Measurements from ENCODE around the gene MPV17L2.
A peak's percentile ranks its signal among the peaks of the same experiment; 100 is the strongest.
"Not testable (repeated sequence)": the region's sequence is repeated elsewhere in the genome, so short reads cannot be mapped to it uniquely, and the experiment has no call there.

Gene MPV17L2

DNA sequence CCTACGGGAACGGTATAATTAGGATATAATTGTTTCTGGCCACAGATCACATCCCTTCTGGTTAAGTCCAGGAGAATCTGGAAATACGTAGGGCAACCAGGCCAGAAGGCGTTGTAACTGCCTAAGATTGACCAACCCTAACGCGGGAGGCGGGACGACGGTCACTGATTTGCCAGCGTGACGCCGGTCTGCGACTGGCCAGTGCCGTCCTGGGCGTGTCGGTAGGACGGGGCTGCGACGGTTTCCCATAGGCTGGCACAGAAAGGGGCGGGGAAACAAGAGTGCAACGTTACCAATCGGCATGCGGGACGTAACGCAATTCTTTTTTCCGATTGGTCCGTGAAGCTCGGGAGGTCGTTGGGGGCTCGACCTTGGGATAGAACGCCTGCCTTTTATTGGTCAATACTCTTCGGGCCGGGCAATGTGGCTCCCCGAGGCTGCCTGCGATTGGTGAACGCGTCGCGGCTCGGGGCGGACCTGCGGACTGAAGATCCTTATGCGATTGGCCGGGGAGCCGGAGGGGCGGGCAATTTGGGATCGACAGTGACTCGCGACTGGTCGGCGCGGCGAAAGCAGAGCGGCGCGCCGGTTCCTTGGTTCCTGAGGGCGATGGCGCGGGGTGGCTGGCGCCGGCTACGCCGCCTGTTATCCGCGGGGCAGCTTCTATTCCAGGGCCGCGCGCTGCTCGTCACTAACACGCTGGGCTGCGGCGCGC is at the start of gene MPV17L2:
TSS of gene MPV17L2 (plus strand) at position 546 of the 715 bp plus-strand sequence. CDS start at position 610, 64 bp downstream.
- peak; percentile 97 for DNase-seq

DNA sequence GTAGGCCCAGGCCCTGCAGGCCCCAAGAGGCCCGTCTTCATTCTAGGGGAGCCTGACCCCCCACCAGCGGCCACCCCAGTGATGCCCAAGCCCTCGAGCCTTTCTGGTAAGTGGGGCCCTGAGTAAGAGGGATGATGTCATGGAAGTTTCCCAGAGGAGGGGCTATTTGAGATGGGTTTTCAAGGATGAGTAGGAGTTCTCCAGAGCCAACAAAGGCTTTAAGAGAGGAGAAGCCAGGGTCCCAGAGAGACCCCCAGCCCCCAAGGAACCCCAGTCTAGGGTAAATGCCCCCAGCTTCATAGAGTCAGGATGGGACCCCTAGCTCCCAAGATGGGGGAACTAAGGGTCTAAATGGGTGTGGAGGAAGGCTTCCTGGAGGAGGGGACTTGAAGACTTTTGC is 49.1 kb upstream of the MPV17L2 start:
- DNase-seq, result no peak

DNA sequence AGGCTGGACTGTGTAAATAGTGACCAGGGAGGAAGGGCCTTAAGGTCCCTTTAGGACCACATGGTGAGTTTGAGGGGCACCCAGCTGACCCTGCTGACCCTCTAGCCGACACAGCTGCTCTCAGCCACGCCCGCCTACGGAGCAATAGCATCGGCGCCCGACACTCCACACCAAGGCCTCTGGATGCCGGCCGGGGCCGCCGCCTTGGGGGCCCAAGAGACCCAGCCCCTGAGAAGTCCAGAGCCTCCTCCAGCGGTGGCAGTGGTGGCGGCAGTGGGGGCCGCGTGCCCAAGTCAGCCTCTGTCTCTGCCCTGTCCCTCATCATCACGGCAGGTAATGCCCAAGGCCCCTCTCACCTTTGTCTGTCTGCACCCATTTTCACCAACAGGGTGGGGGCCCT is 48.7 kb upstream of the MPV17L2 start:
- no peak for DNase-seq

DNA sequence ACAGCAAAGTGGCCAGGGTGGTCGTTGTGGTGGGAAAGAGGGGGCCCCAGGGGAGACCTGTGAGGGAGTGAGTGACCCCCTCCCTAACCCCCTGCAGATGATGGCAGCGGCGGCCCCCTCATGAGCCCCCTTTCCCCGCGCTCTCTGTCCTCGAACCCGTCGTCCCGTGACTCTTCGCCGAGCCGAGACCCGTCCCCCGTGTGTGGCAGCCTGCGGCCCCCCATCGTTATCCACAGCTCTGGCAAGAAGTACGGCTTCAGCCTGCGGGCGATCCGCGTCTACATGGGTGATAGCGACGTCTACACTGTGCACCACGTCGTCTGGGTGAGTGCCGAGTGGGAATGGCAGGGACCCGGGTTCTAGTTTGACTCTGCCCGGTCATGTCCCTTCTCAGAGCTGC is 48.1 kb upstream of the MPV17L2 start:
- no peak for DNase-seq

DNA sequence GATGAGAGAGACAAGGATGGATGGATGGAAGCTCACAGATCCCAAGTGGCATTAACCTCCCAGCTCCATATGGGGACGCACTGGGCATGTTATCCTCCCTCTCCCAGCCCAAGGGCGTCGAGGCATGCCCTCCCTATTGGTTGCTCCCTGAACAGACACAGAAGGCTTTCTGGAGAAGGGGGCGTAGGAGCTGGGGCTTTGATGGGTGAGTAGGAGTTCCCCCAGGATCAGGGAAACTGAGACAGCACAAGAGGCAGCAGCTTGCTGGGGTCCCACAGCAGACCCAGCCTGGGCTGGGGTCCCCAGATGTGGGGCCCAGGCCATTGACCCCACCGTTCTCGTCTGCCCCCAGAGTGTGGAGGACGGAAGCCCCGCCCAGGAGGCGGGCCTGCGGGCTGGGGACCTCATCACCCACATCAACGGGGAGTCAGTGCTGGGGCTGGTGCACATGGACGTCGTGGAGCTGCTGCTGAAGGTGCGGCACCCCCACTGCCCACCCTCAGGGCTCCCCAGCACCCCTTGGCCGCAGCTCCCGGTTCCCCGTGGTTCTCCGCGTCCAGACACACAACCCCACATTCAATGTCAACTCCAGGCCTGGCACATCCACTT is 47.5 kb upstream of the MPV17L2 start:
- no peak for DNase-seq

- DNase-seq, result no peak
Measured at GRCh38 chr19:18147396-18147795, 45.6 kb upstream of the MPV17L2 start.

DNA sequence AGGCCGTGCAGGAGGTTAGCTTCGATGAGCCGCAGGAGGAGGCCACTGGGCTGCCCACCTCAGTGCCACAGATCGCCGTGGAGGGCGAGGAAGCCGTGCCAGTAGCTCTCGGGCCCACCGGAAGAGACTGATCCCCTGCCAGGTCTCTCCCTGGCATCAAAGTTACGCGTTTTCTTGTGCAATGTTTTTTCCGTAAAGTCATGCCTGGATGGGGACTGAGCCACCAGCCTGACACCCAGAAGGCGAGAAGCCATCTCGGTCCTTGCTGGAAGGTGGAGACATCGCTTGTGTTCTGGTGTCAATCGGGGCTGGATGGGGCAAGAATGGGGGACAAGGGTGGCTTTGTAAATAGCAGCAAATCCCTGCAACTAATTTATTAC is 43.4 kb upstream of the MPV17L2 start:
- DNase-seq, result no peak

- DNase-seq, result no peak
Measured at GRCh38 chr19:18150776-18151624, 42.0 kb upstream of the MPV17L2 start.

GRCh38 chr19:18152442-18152816 is 40.6 kb upstream of the MPV17L2 start:
- peak; percentile 90 for DNase-seq

DNA sequence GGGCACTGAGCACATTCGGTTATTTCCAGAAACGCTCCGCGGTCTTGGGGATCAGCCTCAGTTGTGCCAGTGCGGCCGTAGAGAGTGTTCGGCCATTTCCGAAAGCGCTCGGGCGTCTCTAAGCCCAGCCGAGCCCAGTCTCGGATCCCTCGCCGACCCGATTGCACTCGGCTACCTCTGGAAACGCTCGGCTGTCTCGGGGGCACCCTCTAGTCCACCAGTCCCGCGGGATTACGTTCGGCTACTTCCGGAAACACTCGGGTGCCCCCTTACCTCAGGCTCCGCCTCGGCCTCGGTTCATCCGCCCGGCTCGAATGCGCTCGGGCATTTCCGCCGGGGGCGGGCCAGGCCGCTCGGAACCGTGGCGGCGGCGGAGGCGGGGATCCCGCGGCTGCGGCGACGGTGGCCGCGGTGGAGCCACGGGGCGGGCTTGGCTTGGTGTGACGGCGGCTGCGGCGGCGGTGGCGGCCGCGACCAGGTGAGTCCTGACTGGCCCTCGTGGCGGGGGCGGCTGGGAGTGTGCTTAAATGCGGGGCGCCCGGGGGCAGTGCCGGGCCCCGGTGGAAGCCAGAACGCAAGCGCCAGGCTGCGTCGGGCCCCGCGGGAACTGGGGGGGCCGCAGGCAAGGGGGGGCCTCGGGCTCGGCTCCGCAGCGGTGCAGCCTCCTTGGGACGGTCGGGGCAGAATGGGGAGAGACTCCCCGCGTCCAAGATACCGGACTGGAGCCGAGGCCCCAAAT is 40.0 kb upstream of the MPV17L2 start, which contains the start of gene PIK3R2:
TSS of gene PIK3R2 (plus strand) at position 347 of the 739 bp plus-strand sequence. CDS start 2,717 bp downstream, outside the sequence.
- peak; percentile 99 for DNase-seq

DNA sequence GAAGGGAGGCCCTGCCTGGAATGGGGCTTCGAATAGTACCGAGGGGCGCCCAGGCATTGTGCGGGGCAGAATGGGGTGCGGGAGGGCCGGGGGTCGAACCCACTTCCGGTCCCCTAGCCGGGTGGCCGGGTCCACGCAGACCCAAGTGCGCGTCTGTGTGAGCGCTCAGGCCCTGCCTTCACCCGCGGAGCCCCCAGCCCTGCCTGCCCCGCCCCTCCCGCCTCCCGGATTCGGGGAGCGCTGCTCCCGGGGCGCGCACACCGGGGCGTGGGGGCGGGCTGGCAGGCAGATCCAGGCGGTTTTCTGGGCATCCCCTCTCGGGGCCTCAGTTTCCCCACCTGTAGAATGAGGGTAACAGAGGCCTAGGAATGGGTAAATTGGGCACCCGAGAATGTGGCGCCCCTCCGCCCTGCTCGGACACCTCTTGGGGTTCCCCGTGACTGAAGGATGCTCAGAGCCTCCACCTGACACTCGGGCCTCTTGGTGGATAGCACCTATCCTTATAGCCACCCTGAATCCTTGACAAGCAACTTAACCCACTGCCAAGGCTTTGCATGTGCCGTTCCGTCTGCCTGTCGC is 39.4 kb upstream of the MPV17L2 start:
- no peak for DNase-seq

- DNase-seq, result no peak
Measured at GRCh38 chr19:18155095-18156087, 37.6 kb upstream of the MPV17L2 start.

- DNase-seq, result no peak
Measured at GRCh38 chr19:18156268-18156667, 36.8 kb upstream of the MPV17L2 start.

DNA sequence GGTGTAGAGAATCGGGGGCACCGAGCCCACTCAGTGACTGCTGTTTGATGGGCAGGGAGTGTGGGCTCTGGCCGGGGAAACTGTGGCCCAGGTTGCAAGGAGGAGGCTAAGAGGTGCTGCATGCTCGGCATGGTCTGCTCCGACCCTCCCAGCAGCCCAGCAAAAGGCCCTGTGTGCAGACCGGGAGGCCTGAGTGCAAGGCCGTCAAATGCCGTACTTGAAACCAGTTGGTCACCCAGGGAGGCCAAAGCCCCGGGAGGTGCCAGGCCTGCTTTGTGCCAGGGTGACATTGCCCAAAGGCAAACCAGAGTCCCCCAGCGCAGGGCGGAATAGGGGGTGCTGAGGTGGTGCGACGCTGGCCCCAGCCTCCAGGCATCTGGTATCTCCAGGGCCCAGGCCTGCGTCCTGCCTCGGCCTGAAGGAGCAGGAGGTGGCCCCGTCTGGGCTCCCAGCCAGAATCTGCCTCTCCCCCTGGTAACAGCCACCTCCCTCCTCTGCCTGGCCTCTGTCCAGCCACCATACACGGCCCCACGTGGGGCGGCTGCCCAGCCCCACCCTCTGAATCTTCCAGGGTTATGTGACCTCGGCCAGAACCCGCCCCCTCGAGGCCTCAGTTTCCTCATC is 36.1 kb upstream of the MPV17L2 start:
- no peak for DNase-seq

DNA sequence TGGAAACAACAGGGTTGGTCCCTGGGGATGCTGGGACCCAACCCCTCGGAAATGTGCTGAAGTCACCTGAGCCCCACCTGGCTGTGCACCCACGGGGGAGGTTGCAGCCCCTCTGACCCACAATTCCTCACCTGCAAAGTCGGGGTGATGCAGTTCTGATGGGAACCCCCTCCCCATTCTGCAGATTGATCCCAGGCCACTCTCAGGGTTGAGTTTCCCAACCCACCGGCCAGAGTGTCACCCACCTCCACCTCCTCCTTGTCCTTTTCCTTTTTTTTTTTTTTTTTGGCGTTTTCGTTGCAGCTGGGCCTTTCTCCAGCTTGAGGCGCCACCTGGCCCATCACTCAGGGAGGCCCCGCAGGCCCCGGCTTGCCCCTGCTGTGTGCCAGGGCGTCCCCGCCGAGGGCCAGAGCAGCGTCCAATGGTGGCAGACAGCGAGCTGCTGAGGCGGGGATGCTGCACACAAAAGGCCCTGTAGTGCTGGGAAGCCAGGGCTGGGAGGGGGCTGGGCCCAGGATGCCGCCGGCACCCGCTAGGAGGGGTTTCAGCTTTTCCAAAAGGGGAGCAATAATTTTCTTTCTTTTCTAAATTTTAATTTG is 35.5 kb upstream of the MPV17L2 start:
- DNase-seq, result no peak

GRCh38 chr19:18158467-18158866 is 34.6 kb upstream of the MPV17L2 start:
- no peak for DNase-seq

DNA sequence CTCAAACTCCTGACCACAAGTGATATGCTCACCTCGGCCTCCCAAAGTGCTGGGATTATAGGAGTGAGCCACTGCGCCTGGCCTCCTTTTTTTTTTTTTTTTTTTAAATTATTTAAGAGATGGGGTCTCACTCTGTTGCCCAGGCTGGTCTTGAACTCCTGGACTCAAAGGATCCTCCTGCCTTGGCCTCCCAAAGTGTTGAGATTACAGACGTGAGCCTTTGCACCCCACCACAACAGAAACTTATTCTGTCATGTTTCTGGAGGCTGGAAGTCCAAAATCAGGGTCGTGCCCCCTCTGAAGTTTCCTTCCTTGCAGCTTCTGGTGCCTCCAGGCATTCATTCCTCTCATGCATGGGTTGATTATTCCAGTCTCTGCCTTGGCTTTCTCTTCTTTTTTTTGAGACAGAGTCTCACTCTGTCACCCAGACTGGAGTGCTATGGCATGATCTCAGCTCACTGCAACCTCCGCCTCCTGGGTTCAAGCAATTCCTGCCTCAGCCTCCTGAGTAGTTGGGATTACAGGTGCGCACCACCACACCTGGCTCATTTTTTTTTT is 33.9 kb upstream of the MPV17L2 start:
- DNase-seq, result not testable (repeated sequence)

DNA sequence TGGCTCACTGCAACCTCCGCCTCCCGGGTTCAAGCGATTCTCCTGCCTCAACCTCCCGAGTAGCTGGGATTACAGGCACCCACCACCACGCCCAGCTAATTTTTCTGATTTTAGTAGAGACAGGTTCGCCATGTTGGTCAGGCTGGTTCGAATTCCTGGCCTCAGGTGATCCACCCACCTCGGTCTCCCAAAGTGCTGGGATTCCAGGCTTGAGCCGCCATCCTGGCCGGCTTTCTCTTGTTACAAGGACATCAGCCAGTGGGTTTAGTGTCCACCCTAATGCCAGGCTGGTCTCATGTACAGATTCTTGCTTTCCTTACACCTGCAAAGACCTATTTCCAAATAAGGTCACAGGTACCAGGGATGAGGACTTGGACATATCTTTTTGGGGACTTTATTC is 33.2 kb upstream of the MPV17L2 start:
- DNase-seq, result no peak

- no peak for DNase-seq
Measured at GRCh38 chr19:18160493-18160970, 32.5 kb upstream of the MPV17L2 start.

Data from activated CD4-positive, alpha-beta T cell treated with anti-CD3 and anti-CD28 coated beads for 1 hour (primary cell).